Skin of body (tissue), 2 donors: ENCODE results near the gene RPL3. TPM values are rescaled to one million over a fixed set of nuclear protein-coding genes. Genes with fewer than 3 reads are reported as not detected.

Experiments used
- DNase-seq: peaks from one replicate; lab custom pipeline; 2025; lab: John Stamatoyannopoulos, UW
- total RNA-seq: library from RNA; depleted of rRNA; stranded (reverse); fragments of >200 nt; gene quantifications from one replicate; pipeline ENCODE4 v1.2.3, GENCODE V29; 2014

Gene RPL3
- total RNA-seq, 1 donor from 2014 or later: 2,417 TPM

DNA sequence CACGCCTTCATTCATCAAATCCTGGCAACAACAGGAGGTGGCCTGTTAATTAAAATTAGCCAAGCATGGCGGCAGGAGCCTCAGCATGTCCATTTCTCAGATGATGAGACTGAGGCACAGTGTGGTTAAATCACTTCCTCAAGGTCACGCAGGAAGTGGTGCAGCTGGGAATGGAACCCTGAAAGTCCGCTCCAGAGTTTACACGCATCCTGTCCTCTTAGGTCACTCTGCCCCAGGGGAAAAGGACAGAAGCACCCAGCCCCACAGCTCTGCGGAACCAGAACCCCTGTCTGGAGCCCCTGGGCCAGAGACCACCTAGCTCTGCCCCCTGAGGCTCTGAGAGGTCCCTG, 19.6 kb downstream of the RPL3 start:
- no peak for DNase-seq

DNA sequence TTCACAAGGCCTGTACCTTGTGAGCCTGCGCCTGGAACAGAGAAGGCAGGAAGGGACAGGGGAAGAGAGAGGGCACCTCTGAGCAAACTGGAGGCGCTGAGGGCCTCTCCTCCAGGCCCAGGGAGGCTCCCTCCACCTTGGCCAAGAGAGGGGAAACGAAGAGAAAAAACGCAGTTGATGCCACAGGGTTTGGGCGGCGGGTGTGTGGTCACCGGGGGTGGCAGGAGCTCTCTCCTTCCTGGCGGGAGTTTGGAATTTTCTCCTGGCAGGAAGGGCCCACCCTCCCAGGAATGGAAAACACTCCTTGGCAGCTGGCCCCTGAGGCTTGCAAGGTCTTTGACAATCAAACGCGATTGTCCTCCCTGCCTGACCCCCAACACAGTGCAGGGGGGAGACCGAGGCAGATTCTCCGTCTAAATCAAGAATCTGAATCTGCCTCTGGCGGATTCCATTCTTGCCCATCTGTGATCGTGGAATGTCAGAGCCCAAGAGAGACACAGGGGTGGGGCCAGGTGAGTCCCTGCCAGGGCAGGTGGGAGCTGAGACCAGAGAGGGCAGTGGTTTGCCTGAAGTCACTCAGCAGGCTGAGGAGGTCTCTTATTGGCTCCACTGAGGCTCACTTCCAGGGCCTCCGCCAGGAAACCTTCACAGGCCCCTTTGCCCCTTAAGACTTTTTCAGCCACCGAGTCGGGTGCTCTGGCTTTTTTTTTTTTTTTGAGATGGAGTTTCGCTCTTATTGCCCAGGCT, 21.0 kb downstream of the RPL3 start:
- DNase-seq: no peak

DNA sequence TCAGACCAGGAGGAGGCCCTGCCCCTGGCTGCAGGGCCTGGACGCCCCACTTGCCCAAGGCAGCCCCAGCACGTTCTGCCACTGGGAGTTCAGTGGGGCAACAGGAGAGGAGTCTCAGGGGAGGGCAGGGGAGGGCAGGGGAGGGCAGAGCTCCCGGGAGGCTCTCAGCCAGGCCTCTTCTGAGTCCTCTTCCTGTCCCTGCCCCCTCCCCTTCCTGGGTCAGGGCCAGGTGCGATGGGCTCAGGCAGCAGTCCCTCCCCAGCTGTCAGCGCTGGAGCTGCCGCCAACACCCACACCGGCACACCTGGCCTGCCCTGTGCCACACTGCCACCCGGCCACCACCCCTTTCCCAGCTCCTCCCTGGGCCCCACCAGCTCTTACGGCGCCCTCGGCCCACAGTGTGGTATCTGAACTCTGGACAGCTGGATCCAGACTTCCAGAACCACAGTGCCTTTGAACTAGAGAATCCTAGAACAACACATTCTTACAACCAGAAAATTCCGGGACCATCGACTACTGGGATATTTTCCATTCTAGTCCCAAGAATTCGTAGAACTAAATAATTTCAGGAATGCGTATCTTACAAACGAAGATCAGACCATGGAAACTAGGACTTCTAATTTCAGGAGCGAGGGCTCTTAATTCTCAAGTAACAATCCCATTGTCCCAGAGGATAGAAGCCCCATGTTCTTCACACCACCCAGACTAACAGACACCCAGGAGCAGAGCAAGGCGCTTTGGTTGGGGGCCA, 21.8 kb downstream of the RPL3 start:
- no peak for DNase-seq

DNA sequence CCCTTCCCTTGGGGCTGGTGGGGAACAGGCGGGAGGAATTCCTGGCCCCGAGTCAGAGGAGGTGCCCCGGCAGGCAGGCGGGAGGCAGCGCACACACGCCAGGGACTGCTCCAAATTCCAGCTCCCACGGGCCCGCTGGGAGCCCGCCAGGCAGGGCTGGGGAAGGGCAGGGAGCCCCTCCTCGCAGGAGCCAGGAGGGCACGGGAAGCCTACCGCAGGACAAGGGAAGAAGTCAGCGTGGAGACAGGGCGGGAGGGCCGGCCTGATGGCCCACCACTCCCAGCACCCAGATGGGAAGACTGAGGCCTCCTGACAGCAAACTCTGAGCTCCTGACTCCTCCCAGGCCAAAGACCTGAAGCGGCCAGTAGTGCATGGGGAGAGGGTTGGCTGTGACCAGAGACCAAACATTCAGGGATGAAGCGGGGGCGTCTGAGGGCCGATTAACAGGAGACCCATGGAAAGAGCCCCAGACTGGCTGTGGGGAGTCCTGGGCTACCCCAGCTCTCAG, 22.4 kb downstream of the RPL3 start:
- DNase-seq: no peak

DNA sequence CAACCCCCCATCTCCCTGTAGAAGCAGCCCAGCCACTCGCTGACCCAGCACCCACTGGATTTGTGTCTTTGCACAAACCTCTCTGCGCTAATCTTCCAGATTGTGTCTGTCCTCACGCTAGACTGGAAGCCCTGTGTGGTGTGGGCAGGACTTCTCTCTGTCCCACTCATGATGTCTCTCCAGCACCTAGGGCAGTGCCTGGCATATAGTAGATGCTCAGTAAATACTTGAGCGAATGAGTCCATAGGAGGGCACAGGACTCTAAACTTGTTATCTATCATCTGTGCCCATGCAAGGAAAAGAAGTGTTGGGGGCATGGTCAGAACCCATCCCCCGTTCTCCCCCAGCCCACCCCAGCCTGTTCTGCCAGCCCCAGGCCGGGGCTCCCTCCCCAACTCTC, 22.9 kb downstream of the RPL3 start:
- no peak for DNase-seq

DNA sequence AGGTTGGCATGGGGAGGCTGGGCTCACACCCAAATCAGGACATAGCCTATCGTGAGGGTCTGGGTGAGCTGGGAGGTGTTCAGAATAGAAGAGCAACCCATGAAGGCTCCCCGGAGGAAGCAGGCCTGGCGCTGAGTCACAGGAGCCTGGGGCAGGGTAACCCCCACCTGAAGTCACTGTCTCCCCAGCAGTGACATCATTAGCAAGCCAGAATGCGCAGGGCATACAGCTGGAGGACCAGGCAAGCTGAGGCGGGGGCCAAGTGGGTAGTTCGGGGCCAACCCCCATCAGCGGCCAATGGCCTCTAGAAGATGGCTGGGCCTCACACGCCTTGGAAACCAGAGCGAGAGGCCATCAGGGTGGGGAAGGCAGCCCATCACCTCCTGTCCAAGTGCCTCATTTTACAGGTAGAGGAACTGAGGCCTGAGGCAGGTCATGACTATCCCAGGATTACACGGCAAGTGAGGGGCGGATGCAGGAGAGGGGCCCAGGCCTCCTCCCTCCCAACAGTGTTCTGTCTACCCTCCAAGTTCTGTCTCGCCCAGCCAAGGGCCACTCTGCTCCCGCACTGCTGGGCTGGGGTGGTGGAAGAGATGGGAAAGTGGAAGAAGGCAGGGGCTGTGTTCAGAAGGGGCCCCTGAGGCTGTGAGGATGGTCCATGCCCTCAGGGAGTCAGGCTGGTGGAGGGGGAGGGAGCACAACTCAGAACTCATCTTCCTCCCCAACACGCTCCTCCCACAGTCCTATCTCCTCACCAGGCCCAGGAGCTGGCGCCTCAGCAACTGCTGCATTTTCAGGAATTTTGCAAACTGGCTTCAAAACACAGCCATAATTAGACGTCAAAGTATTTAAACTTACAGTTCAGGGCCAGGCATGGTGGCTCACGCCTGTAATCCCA, 24.6 kb downstream of the RPL3 start:
- no peak for DNase-seq

DNA sequence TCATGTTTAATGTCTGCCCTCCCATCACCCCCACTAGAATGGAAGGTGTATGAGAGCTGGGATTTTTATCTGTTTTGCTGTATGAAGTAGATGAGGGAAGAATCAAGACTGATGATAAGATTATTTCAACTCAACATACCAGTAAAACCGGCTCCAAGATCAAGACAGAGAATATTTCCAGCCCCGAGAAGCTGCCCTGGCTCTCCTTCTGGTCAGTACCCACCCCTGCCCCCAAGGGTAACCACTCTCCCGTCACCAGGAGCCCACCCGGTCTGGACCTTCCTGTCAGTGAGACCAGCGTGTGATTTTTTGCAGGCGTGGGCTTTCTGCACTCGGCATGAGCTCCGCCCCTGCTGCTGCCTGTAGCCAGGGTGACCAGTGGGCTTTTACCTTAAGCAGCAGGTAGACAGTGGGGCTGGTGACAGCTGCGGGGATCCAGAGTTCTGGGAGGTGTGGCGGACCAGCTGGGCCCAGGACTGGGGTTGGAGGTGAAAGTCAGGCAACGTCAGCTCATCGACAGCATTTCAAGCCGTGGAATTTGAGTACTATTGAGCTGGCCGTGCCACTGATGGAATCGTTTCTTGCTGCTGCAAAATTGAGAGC, 25.6 kb downstream of the RPL3 start:
- DNase-seq: no peak

DNA sequence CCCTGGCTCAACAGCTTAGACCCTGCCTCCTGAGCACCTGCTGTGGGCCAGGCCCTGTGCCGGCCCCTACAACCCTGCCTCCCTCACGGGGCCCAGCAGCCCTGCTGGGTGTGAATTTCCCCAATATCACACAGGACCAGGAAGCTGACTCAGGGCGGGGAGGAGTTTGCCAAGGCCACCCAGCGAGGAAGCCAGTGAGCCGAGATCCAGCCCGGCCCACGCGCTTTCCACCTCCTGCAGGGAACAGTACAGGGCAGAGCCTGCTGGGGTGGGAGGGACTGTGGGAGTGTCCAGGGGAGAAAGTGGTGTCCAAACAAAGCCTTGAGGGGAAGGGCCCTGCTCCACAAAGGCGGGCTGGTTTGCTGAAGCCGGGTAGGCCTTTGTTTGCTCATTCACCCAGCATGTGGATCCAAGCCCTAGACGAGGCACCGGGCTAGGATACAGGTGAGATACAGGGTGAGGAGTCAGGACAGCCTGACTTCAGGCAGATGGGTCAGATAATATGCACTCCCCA, 26.8 kb downstream of the RPL3 start:
- peak; percentile 61 for DNase-seq

DNA sequence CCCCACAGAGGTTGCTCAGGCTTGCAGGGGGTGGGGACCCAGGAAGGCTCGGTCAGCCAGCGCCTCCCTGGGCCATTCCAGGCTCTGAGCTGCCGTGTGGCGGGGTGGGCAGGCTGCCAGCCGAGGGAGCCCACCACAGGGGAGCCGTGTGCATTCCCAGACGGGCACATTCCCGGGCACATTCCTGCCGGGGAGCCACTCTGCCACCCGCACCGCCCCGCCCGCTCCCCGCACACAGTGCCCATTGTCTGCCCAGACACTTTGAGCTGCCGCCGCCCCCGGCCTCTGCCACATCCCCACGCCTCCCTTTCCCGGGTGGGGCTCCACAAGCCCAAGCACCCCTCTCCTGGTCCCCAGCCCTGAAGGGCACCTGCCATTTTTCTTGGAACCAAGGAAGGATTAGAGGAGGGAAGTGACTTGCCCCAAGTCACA, 27.4 kb downstream of the RPL3 start:
- DNase-seq: no peak

DNA sequence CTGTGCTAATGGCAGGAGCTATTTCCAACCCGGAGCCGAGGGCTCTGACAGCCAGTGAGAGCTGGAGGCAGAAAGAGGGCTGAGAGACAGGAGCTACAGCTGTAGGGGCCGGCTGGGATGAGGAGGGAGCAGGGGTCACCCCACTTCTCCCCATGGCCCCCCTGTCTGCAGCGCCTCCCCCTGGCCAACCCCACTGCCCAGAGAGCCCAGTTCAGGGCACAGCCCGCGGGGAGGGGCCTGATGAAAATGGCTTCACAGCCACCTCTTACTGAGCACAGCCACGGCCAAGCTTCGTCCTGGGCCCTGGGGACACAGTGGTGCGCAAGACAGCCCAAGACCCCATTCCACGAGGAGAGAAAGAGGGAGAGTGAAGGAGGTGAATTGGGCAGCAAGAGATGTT, 27.9 kb downstream of the RPL3 start:
- no peak for DNase-seq

DNA sequence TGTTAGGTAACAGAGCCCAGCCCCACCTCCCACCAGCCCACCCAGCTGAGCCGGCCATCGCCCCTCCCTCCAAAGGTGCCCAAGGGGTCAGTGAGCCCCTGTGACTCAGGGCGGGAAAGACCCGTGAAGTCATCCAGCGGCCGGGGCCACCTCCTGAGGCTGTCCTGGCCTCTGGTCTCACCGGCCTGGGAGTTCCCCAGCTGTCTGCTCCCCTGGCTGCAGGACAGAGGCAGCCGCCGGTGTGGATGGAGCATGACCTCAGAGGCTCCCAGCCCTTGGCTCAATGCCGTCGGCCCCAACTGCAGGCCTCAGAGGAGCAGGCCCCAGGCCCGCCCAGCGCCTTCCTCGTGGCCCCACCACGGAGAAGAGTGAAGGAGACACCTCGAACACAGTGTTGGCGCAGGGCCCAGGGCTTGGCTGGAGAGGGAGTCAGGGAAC, 28.7 kb downstream of the RPL3 start:
- DNase-seq: no peak

DNA sequence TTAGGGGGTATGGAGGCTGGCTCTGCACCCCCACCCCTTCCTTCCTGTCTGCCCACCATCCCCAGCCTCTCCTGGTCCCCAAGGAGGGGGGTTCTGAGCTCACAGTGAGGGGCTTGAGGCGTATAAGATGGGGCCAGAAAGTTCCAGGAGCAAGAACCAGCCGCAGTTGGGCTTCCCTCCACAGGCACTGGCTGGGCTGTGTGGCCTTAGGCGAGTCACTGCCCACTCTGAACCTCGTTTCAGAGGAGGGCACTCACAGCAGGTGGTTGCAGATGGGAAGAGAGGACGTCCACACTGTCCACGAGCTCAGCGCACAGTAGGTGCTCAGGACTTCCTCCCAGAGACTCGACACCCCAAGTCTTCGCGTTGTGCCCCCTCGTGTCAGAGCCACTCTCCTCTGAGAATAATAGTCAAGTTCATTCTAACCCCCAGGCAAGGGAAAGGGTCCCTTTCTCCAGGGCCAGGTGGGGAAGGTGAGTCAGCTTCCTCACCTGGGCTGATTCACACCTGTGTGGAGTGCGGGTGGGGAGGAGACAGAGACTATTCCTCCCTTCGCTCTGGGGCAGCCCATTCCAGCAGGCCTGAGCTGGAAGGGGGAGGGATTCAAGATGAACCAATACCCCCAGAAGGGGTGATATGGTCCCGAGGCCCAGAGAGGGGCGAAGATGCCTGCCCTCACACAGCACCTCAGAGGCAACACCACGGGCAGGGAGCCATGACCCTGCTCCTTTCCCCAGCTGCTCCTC, 29.3 kb downstream of the RPL3 start:
- DNase-seq: no peak

DNA sequence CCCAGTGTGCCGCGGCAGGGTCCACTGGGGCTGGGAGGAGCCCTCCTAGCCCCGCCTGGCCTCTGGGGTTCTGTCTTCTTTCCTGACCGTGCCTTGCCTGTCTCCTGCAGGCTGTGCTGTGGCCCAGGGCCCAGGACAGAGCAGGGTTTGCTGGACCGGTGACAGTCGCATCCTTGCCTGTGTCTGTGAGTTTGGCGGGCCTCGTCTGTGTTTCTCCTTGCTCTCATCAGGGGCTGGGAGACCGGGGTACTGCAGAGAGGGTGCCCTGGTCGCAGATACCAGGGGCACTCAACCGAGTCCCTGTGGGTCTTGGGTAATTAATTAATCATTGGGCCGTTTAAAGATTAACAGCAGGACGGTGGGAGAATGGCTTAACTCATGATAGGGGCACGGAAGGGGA, 29.9 kb downstream of the RPL3 start:
- DNase-seq: no peak

DNA sequence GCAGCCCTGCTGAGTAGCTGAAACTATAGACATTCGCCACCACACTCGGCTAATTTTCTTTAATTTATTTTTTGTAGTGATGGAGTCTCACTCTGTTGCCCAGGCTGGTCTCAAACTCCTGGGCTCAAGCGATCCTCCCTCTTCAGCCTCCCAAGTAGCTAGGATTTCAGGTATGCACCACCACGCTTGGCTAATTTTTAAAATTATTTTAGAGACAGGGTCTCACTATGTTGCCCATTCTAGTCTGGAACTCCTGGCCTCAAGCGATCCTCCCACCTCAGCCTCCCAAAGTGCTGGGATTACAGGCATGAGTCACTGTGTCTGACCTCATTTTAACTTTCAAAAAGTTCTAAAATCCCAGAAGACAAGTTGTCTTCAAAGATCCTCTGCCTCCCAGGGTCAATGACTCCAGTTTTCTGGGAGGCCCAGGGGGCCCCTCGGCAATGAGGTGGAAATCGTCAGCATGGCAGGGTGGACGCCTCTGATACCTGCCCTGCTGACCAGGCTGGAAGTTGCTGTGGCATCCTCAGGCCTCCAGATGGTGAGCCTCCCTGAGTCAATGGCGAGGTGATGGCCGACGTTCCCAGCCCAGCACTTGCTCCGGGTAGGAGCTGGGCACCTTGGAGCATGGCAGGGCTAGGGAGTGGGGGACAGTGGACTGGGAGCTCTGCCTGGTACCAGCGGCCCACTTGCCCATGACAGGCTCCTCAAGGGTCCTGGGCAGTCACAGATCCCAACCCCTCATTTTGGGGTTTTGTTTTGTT, 31.1 kb downstream of the RPL3 start:
- DNase-seq: no peak

DNA sequence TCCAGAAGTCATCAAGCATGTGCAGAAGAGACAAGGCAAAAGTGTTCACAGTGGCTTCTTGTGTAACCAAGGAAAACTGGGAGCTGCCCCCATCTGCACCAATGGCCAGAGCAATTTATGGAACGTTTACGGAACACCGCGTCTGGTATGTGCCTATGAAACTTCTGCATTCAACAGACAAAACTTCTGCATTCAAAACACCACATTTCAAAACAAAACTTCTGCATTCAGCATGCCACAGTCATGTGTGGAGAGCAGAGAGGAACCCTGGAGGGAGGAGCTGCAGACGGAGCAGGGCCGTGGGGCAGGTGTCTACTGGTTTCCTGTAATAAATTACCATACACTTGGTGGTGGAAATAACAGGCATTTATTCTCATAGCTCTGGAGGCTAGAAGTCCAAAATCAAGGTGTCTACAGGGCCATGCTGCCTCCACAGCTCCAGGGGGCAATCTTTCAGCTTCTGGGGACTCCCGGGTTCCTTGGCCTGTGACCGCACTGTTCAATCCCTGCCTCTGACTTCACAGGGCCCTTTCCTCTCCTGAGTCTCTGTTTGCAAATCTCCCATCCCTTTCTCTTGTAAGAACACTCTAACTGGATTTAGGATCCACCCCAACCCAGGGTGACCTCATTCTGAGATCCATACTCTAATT, 32.2 kb downstream of the RPL3 start:
- no peak for DNase-seq

DNA sequence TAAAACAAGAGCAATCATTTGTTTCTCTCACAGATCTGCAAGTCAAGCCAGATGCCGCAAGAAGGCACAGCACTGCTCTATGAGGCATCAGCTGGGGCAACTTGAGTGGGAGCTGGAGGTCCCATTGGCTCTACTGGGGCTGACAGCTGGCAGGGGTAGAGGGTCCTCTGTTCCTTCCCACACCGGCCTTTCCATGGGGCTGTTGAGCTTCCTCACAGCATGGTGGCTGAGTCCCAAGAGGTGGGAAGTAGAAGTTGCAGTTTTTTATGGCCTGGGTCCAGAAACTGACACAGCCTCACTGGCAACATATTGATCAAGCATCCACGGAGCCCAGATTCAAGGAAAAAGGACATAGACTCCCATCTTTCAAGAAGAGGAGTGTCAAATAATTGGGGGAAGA, 34.4 kb downstream of the RPL3 start:
- DNase-seq: no peak

DNA sequence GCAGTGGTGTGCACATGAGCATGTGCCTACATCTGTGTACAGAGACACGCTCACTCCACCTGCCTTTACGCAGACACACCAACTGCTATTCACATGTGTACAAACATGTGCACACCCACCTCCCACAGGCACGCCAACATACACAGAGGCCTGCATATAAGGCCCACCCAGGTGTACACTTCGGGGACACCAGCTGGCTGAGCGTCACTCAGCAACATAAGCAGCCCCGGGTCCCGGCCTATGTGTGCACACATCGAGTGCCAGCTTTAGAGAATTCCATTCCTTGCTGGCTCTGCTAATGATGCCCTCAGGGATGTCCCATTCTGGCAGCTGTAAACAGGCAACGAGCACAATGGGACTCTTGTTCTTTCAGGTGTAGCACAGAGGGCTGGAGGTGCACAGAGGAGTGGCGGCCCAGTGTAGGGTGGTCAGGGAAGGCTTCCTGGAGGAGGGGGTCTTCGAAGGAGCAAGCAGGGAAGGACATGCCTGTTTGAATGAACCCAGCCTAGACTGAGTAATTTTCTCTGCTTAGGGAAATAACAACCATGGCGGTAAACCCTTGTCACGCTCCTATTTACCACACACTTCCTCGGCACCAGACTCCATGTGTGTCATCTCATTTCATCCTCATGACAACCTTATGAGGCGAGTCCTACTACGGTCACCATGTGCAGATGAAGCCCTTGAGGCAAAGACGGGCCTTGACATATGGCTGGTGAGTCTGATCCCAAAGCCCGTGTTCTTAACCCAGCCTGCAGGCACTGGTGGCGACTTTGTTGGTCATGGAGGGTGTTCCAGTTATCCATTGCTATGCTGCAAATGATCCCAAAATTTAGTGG, 35.1 kb downstream of the RPL3 start:
- DNase-seq: no peak
